ENCODE results near the gene CFAP97D1.

GRCh38 chr17:43814714-43815113 lies 34.5 kb downstream of the CFAP97D1 start:
- TF ChIP-seq CTCF (conservative IDR thresholded peaks at IDR 0.05; ENCODE audit: low read length) (no peak), EZH2phosphoT487 (IDR thresholded peaks at IDR 0.05; ENCODE audit: borderline replicate concordance, low read depth, low read length) (no peak)
